GM21723 (cell line): Measurements from ENCODE around the gene EML4.

Experiments used
- ATAC-seq: cut with Tn5 transposase; IDR thresholded peaks from one replicate; pipeline ENCODE4 v1.9.1; 2021; ENCODE audit warnings: mild to moderate bottlenecking, moderate library complexity; ENCODE audit not compliant: unreplicated experiment

Gene EML4

GRCh38 chr2:42220566-42220965, 51.4 kb downstream of the EML4 start:
- ATAC-seq, result no peak

- no peak for ATAC-seq
Observed at GRCh38 chr2:42223067-42223854, 54.1 kb downstream of the EML4 start.

GRCh38 chr2:42223855-42224268, 54.7 kb downstream of the EML4 start:
- ATAC-seq, result no peak

GRCh38 chr2:42224422-42225067, 55.4 kb downstream of the EML4 start:
- no peak for ATAC-seq

- ATAC-seq, result no peak
Observed at GRCh38 chr2:42225573-42225972, 56.4 kb downstream of the EML4 start.

GRCh38 chr2:42227491-42227890, 58.3 kb downstream of the EML4 start:
- no peak for ATAC-seq

- ATAC-seq, result no peak
Observed at GRCh38 chr2:42228101-42228500, 58.9 kb downstream of the EML4 start.

GRCh38 chr2:42229949-42230348, 60.8 kb downstream of the EML4 start:
- no peak for ATAC-seq

GRCh38 chr2:42230891-42231290, 61.7 kb downstream of the EML4 start:
- ATAC-seq, result no peak

GRCh38 chr2:42232024-42232423, 62.9 kb downstream of the EML4 start:
- ATAC-seq, result no peak

GRCh38 chr2:42233976-42234441, 64.9 kb downstream of the EML4 start:
- no peak for ATAC-seq

- ATAC-seq, result no peak
Observed at GRCh38 chr2:42236911-42237310, 67.8 kb downstream of the EML4 start.

- peak; percentile 89 for ATAC-seq
Observed at GRCh38 chr2:42238644-42239288, 69.6 kb downstream of the EML4 start.

GRCh38 chr2:42239289-42239661, 70.1 kb downstream of the EML4 start:
- no peak for ATAC-seq

- ATAC-seq, result no peak
Observed at GRCh38 chr2:42239811-42240210, 70.7 kb downstream of the EML4 start.

GRCh38 chr2:42241517-42241916, 72.4 kb downstream of the EML4 start:
- ATAC-seq, result no peak

GRCh38 chr2:42243297-42243696, 74.1 kb downstream of the EML4 start:
- ATAC-seq, result no peak

- no peak for ATAC-seq
Observed at GRCh38 chr2:42244520-42244919, 75.4 kb downstream of the EML4 start.

GRCh38 chr2:42245396-42245795, 76.2 kb downstream of the EML4 start:
- ATAC-seq, result no peak

- no peak for ATAC-seq
Observed at GRCh38 chr2:42246562-42246961, 77.4 kb downstream of the EML4 start.

GRCh38 chr2:42248846-42249245, 79.7 kb downstream of the EML4 start:
- ATAC-seq, result no peak

GRCh38 chr2:42249284-42249683, 80.1 kb downstream of the EML4 start:
- no peak for ATAC-seq
